K562 (cell line): ENCODE data around the gene RPL18A. TPM values are rescaled to one million over a fixed set of nuclear protein-coding genes. Genes with fewer than 3 reads are reported as not detected.

Experiments used
- ARID3B ChIP-seq: fragments of 250-450 bp; sonication (Bioruptor Pico); IDR thresholded peaks from 2 replicates; pipeline ENCODE4 v1.4.0; 2020; ENCODE audit warnings: borderline replicate concordance
- ATF7 ChIP-seq: fragments of 450-650 bp; IDR thresholded peaks from 2 replicates; pipeline ENCODE4 v1.7.1; 2014; ENCODE audit warnings: mild to moderate bottlenecking, moderate library complexity
- DLX4 ChIP-seq: fragments of 250-450 bp; sonication (Bioruptor Pico); IDR thresholded peaks from 2 replicates; pipeline ENCODE4 v1.6.1; 2021; ENCODE audit warnings: mild to moderate bottlenecking
- DPF2 ChIP-seq: fragments of 450-650 bp; IDR thresholded peaks from 2 replicates; pipeline ENCODE4 v1.6.1; 2016
- EP400 ChIP-seq: fragments of 450-650 bp; IDR thresholded peaks from 2 replicates; pipeline ENCODE4 v1.6.1; 2017; ENCODE audit warnings: antibody characterized with exemption, mild to moderate bottlenecking, moderate library complexity
- HINFP ChIP-seq: fragments of 450-650 bp; conservative IDR thresholded peaks from 2 replicates; pipeline ENCODE4 v1.6.1; 2016; ENCODE audit warnings: missing genetic modification characterization, low read depth, mild to moderate bottlenecking, control low read depth, missing compliant biosample characterization
- KAT2B ChIP-seq: IDR thresholded peaks from one replicate; pipeline ENCODE4 v1.6.1; 2012; ENCODE audit warnings: low read depth, mild to moderate bottlenecking, control low read depth, inconsistent platforms, low read length, moderate library complexity
- LEF1 ChIP-seq: fragments of 450-650 bp; IDR thresholded peaks from 2 replicates; pipeline ENCODE4 v1.6.1; 2016; ENCODE audit warnings: mild to moderate bottlenecking
- NR2C1 ChIP-seq, 2 experiments: fragments of 450-650 bp; IDR thresholded peaks; 2 replicates each; pipeline ENCODE4 v1.6.1; 2017; ENCODE audit warnings: mild to moderate bottlenecking in 2 of 2, antibody characterized with exemption in 1 of 2, inconsistent platforms in 1 of 2, missing compliant biosample characterization in 1 of 2, missing genetic modification characterization in 1 of 2
- PHB2 ChIP-seq: fragments of 450-650 bp; IDR thresholded peaks from 2 replicates; pipeline ENCODE4 v1.6.1; 2017; ENCODE audit warnings: low read depth
- POLR2AphosphoS5 ChIP-seq: IDR thresholded peaks from 2 replicates; pipeline ENCODE4 v1.6.1; 2011; ENCODE audit warnings: mild to moderate bottlenecking, low read depth, low read length, moderate library complexity; ENCODE audit not compliant: control insufficient read depth, insufficient read depth
- PPARD ChIP-seq: fragments of 250-450 bp; sonication (Bioruptor Pico); IDR thresholded peaks from 2 replicates; pipeline ENCODE4 v1.8.0; 2022; ENCODE audit warnings: inconsistent platforms, mild to moderate bottlenecking, moderate library complexity
- PTBP1 ChIP-seq: fragments of 200-400 bp; formaldehyde crosslinking; IDR thresholded peaks from 2 replicates; pipeline ENCODE4 v1.6.1; 2017; ENCODE audit warnings: low read depth, low read length
- RBFOX2 ChIP-seq: fragments of 200-400 bp; formaldehyde crosslinking; IDR thresholded peaks from 2 replicates; pipeline ENCODE4 v1.6.1; 2017; ENCODE audit warnings: low read depth, mild to moderate bottlenecking, low read length, moderate library complexity
- RBM22 ChIP-seq: fragments of 200-400 bp; formaldehyde crosslinking; IDR thresholded peaks from 2 replicates; pipeline ENCODE4 v1.6.1; 2018; ENCODE audit warnings: low read length, low read depth; ENCODE audit not compliant: poor library complexity, severe bottlenecking
- RHOXF2B ChIP-seq: fragments of 250-450 bp; sonication (Bioruptor Pico); conservative IDR thresholded peaks from 2 replicates; pipeline ENCODE4 v1.5.1; 2021
- SMARCA4 ChIP-seq: fragments of 450-650 bp; IDR thresholded peaks from 2 replicates; pipeline ENCODE4 v1.6.1; 2016
- SOX6 ChIP-seq: fragments of 450-650 bp; IDR thresholded peaks from 2 replicates; pipeline ENCODE4 v1.6.1; 2014; ENCODE audit warnings: mild to moderate bottlenecking
- THRB ChIP-seq: fragments of 450-650 bp; formaldehyde crosslinking; conservative IDR thresholded peaks from 2 replicates; pipeline ENCODE4 v1.4.0; 2022; ENCODE audit warnings: mild to moderate bottlenecking, missing genetic modification characterization
- ZBTB43 ChIP-seq: sonication (generic); formaldehyde crosslinking; IDR thresholded peaks from 2 replicates; pipeline ENCODE4 v1.8.0; 2023; ENCODE audit warnings: mild to moderate bottlenecking, missing genetic modification reagents
- ZNF24 ChIP-seq: fragments of 450-650 bp; IDR thresholded peaks from 2 replicates; pipeline ENCODE4 v1.6.1; 2016
- ZNF316 ChIP-seq: fragments of 450-650 bp; IDR thresholded peaks from 2 replicates; pipeline ENCODE4 v1.6.1; 2016
- polyA plus RNA-seq, 8 experiments: library from polyadenylated mRNA; depleted of rRNA in 4 of 8; stranded (reverse) in 5 of 8; unstranded in 3 of 8; fragments of >200 nt; fragmentation: Nextera tagmentation in 2 of 8; fragmentation: Illumina TruSeq in 1 of 8; extraction: Ambion mirVana in 2 of 8; extraction: Trizol in 1 of 8; gene quantifications; 2 replicates each; pipeline versions ENCODE4 v1.2.1 to v1.2.3, GENCODE V29; 2011 to 2014; ENCODE audit warnings: inconsistent platforms in 1 of 8, missing spikeins in 1 of 8
- total RNA-seq, 7 experiments: library from RNA; depleted of rRNA in 6 of 7; stranded (reverse); fragments of >200 nt in 6 of 7; fragmentation: Illumina TruSeq in 2 of 7; extraction: Trizol in 2 of 7; gene quantifications; 2 replicates each; pipeline versions ENCODE4 v1.2.1 to v1.2.3, GENCODE V29; 2011 to 2021; ENCODE audit warnings: low replicate concordance in 1 of 7

RPL18A gene
- total and polyA plus RNA-seq, 9 of the 15 experiments (the other 6 are each of a cell fraction or from before 2014, with no cell fraction given): 626 to 2,882 (median 1,895) TPM

- TF ChIP-seq SOX6: peak; percentile 23; the same call in 1 of the 2 replicates
- peak; percentile 48; the same call in 1 of the 2 replicates for TF ChIP-seq RBFOX2
- 0 out of 2 replicates have a peak, but pooled peaks have one; percentile 12 for TF ChIP-seq SMARCA4
- 0 out of 2 replicates have a peak, but pooled peaks have one; percentile 2 for TF ChIP-seq THRB (CRISPR knock-in tag)
- peak; percentile 47; the same call in 1 of the 2 replicates for TF ChIP-seq EP400
- no peak for TF ChIP-seq PHB2
- no peak for TF ChIP-seq ATF7
- TF ChIP-seq DPF2: no peak; the same call in none of the 2 replicates
- no peak for TF ChIP-seq PPARD (CRISPR knock-in tag)
- TF ChIP-seq KAT2B: no peak
- peak; percentile 17; the same call in 1 of the 2 replicates for TF ChIP-seq LEF1
- no peak for TF ChIP-seq DLX4 (CRISPR knock-in tag)
- TF ChIP-seq NR2C1 (IDR thresholded peaks at IDR 0.05): no peak; the same call in 1 of the 2 replicates
- peak; percentile 51; the same call in 1 of the 2 replicates for TF ChIP-seq NR2C1 (tag; IDR thresholded peaks at IDR 0.05)
- peak; percentile 79; the same call in 1 of the 2 replicates for TF ChIP-seq POLR2AphosphoS5
- no peak for TF ChIP-seq HINFP (tag)
- TF ChIP-seq ARID3B (CRISPR knock-in tag): no peak
- 0 out of 2 replicates have a peak, but pooled peaks have one; percentile 22 for TF ChIP-seq ZBTB43
- TF ChIP-seq PTBP1: peak; percentile 49; the same call in 1 of the 2 replicates
- no peak for TF ChIP-seq RHOXF2B (CRISPR knock-in tag)
- TF ChIP-seq ZNF24: 0 out of 2 replicates have a peak, but pooled peaks have one; percentile 23
- TF ChIP-seq RBM22: no peak
- TF ChIP-seq ZNF316: no peak
Observed at GRCh38 chr19:17865364-17866311, 5.9 kb downstream of the RPL18A start (continued).
